A549 (cell line): ENCODE results near the gene GNB1. TPM values are rescaled to one million over a fixed set of nuclear protein-coding genes. Genes with fewer than 3 reads are reported as not detected.
A peak's percentile ranks its signal among the peaks of the same experiment; 100 is the strongest.
"Not testable (repeated sequence)": the region's sequence is repeated elsewhere in the genome, so short reads cannot be mapped to it uniquely, and the experiment has no call there.

Source experiments
- ATAC-seq, 2 experiments: fragments of 200-7000 bp in 1 of 2; fragments of >200 bp in 1 of 2; cut with Nextera tagmentation in 1 of 2; cut with Tn5 transposase in 1 of 2; 3 replicates each; pipeline versions ENCODE4 v1.8.0 to v1.9.1; 2018 to 2020; ENCODE audit warnings: mild to moderate bottlenecking in 1 of 2, moderate library complexity in 1 of 2
- CTCF ChIA-PET: fragments of 300-600 bp; sonication (Branson Sonifier 250); formaldehyde crosslinking; extraction: SDS; loops from one replicate; lab custom pipeline; 2021; ENCODE audit warnings: antibody characterized with exemption, inconsistent platforms; lab: Yijun Ruan, JAX
- POLR2A ChIA-PET: fragments of 350-600 bp; formaldehyde crosslinking; extraction: SDS; loops from one replicate; lab custom pipeline; 2021; ENCODE audit warnings: antibody characterized with exemption, inconsistent platforms; lab: Yijun Ruan, JAX
- DNase-seq, 2 experiments: peaks; one replicate each; pipeline versions ENCODE4 v3.0.0 to v3.0.0-alpha.2; 2011 to 2016; ENCODE audit warnings: low read depth in 1 of 2, low spot score in 1 of 2
- FAIRE-seq: peaks from 2 replicates; lab custom pipeline; 2011; peaks lifted over from hg19 to GRCh38; lab: Jason Lieb, UNC
- H3K27ac ChIP-seq, 2 experiments: fragments of >200 bp; sonication (Bioruptor Twin); formaldehyde crosslinking; 3 replicates each; pipeline ENCODE4 v1.5.1; 2016 to 2017
- H3K4me1 ChIP-seq: fragments of >200 bp; sonication (Bioruptor Twin); formaldehyde crosslinking; 3 replicates; pipeline ENCODE4 v1.6.1; 2016
- H3K4me2 ChIP-seq: fragments of >200 bp; sonication (Bioruptor Twin); formaldehyde crosslinking; 3 replicates; pipeline ENCODE4 v1.6.1; 2016
- H3K4me3 ChIP-seq: fragments of >200 bp; sonication (Bioruptor Twin); formaldehyde crosslinking; 3 replicates; pipeline ENCODE4 v1.5.1; 2016
- H3K9me3 ChIP-seq: fragments of >200 bp; sonication (Bioruptor Twin); formaldehyde crosslinking; 3 replicates; pipeline ENCODE4 v1.6.1; 2016
- CTCF ChIP-seq: fragments of >200 bp; sonication (Bioruptor Twin); formaldehyde crosslinking; IDR thresholded peaks from 3 replicates; pipeline ENCODE4 v1.5.1; 2016
- ESRRA ChIP-seq: fragments of 150-350 bp; IDR thresholded peaks from 2 replicates; pipeline ENCODE4 v1.6.1; 2014; ENCODE audit warnings: mild to moderate bottlenecking, low read length, borderline replicate concordance
- FOXS1 ChIP-seq: fragments of 250-450 bp; sonication (Bioruptor Pico); IDR thresholded peaks from 2 replicates; pipeline ENCODE4 v1.5.0; 2020; ENCODE audit warnings: mild to moderate bottlenecking, moderate library complexity
- HOXB5 ChIP-seq: fragments of 250-450 bp; sonication (Bioruptor Pico); IDR thresholded peaks from 2 replicates; pipeline ENCODE4 v1.5.0; 2020; ENCODE audit warnings: mild to moderate bottlenecking, moderate library complexity
- MAZ ChIP-seq: fragments of 150-350 bp; IDR thresholded peaks from 2 replicates; pipeline ENCODE4 v1.6.1; 2014; ENCODE audit warnings: antibody characterized with exemption, low read depth, low read length, borderline replicate concordance
- NPAS2 ChIP-seq: fragments of 250-450 bp; sonication (Bioruptor Pico); IDR thresholded peaks from 2 replicates; pipeline ENCODE4 v1.8.0; 2022; ENCODE audit warnings: mild to moderate bottlenecking, moderate library complexity, borderline replicate concordance
- REST ChIP-seq: fragments of 200-600 bp; sonication (generic); IDR thresholded peaks from 2 replicates; pipeline ENCODE4 v1.6.1; 2016; ENCODE audit warnings: antibody characterized with exemption, mild to moderate bottlenecking, moderate library complexity
- RFX5 ChIP-seq: fragments of 450-650 bp; IDR thresholded peaks from 2 replicates; pipeline ENCODE4 v1.7.1; 2014; ENCODE audit warnings: antibody characterized with exemption, mild to moderate bottlenecking, moderate library complexity
- RNF2 ChIP-seq: fragments of 200-600 bp; sonication (generic); IDR thresholded peaks from 2 replicates; pipeline ENCODE4 v1.6.1; 2016; ENCODE audit warnings: low read depth, mild to moderate bottlenecking, antibody characterized with exemption, moderate library complexity, borderline replicate concordance
- ZC3H11A ChIP-seq: fragments of 450-650 bp; IDR thresholded peaks from 2 replicates; pipeline ENCODE4 v1.6.1; 2014; ENCODE audit warnings: antibody characterized with exemption, mild to moderate bottlenecking
- ZFP36 ChIP-seq: fragments of 450-650 bp; IDR thresholded peaks from 2 replicates; pipeline ENCODE4 v1.6.1; 2014; ENCODE audit warnings: borderline replicate concordance; ENCODE audit not compliant: partially characterized antibody
- ZSCAN20 ChIP-seq: fragments of 250-450 bp; sonication (Bioruptor Pico); IDR thresholded peaks from 2 replicates; pipeline ENCODE4 v1.8.0; 2022; ENCODE audit warnings: mild to moderate bottlenecking, moderate library complexity
- WGBS: methylation state at CpG from one replicate; pipeline ENCODE4 v1.1.6; 2017; ENCODE audit errors: missing lambda C conversion rate; 5-methylcytosine and 5-hydroxymethylcytosine counted together
- polyA plus RNA-seq, 4 experiments: library from polyadenylated mRNA; depleted of rRNA in 3 of 4; stranded (reverse); fragments of >200 nt; fragmentation: RNase III in 1 of 4; extraction: RNeasy Plus Mini Kit Qiagen cat#74134 plus additional on column Dnase treatment in 1 of 4; gene quantifications; 2 replicates in 3 of 4; 3 replicates in 1 of 4; pipeline ENCODE4 v1.2.3, GENCODE V29; 2011 to 2017

Gene GNB1
- polyA plus RNA-seq, 2 of the 4 experiments (the other 2 are of a cell fraction) = 159 to 270 TPM

GRCh38 chr1:1749941-1750340 is 140.9 kb downstream of the GNB1 start:
- FAIRE-seq, H3K4me1 ChIP-seq, H3K9me3 ChIP-seq, H3K27ac ChIP-seq, H3K4me3 ChIP-seq, H3K4me2 ChIP-seq, DNase-seq, CTCF ChIA-PET, ATAC-seq, POLR2A ChIA-PET: not testable (repeated sequence)
- WGBS = 40% methylated on average over 2 of the region's 9 CpGs

GRCh38 chr1:1748686-1749321 is 142.1 kb downstream of the GNB1 start:
- DNase-seq = no peak
- ATAC-seq = no peak
- POLR2A ChIA-PET = no interaction called here
- no peaks in the 10 kb centered on the region for H3K9me3 ChIP-seq
- no peaks in the 10 kb centered on the region for H3K4me1 ChIP-seq
- 78% methylated on average over 14 of the region's 18 CpGs for WGBS
- no peak for FAIRE-seq
- CTCF ChIA-PET = no interaction called here
- no peak for TF ChIP-seq ZSCAN20 (CRISPR knock-in tag)
- no peak for TF ChIP-seq HOXB5 (CRISPR knock-in tag)
- no peak for TF ChIP-seq ESRRA
- no peak for TF ChIP-seq FOXS1
- TF ChIP-seq RFX5 = no peak
- no peak for TF ChIP-seq RNF2
- no peak for TF ChIP-seq ZFP36
- no peak for TF ChIP-seq NPAS2 (CRISPR knock-in tag)
- no peak for TF ChIP-seq MAZ
- TF ChIP-seq REST = no peak
- TF ChIP-seq ZC3H11A = no peak
- TF ChIP-seq CTCF = no peak
- H3K4me3 ChIP-seq = no peak overlapping the region
- no peak overlapping the region for H3K4me2 ChIP-seq
- no peak overlapping the region for H3K27ac ChIP-seq

GRCh38 chr1:1746566-1746909 is 144.3 kb downstream of the GNB1 start:
- peak; percentile 88 to 90 for ATAC-seq
- Histone ChIP-seq H3K27ac (peak overlapping the region; percentile 92 to 96), H3K4me3 (peak overlapping the region; percentile 53)
- H3K4me2 ChIP-seq, DNase-seq, H3K9me3 ChIP-seq, CTCF ChIA-PET, FAIRE-seq, POLR2A ChIA-PET, H3K4me1 ChIP-seq: not testable (repeated sequence)
- no CpG with 5 or more reads among the region's 35 CpGs for WGBS
